ENCODE results near the gene BCOR.

Gene BCOR

DNA sequence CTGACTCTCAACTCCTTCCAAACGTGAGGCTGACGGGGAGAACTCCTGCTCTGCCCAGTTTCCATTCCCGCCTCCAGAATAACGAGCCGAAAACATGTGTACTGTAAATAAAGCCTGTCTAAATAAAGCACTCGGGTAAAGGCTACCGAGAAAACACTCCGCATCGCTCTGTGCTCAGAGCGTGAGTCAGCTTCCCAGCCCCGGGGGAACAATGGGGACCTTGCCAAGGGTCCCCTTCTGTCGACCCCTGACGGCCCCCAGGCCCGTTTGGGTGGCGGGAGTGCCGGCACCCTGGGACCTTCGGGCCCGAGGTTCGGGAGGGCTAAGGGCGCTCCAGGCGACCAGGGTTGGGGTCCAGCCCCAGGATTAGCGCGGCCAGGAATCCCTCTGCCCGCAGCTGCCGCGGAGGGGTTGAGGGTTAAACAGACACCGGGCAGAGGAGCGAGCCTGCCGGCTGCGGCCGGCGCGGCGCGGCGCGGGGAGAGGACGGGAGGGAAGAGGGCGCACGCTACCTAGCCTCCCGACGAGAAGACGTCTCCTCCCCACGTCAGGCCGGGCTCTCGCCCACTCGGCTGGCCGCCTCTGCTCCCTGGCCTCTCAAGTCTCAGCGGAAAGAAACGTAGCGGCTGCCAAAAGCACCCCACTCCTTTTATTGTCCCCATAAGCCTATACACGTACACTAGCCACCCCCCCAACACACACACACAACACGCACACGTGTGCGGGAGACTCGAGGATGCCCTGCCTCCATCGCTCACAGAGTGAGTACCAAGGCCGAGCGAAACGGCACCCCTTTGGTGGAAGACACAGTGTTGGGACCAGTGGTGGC is 85.5 kb downstream of the BCOR start:
- Mint-ChIP-seq H3K4me3 (peak overlapping the region; percentile 86), H3K27me3 (peaks cover 62% of the 10 kb centered on the region), H3K9me3 (no peaks in the 10 kb centered on the region), H3K36me3 (ENCODE audit: low read depth) (no peaks in the 10 kb centered on the region), H3K4me1 (ENCODE audit: low read depth) (peaks cover 43% of the 10 kb centered on the region), H3K27ac (peak overlapping the region; percentile 68)
- intact Hi-C loops (cut with micrococcal nuclease), result loop anchor here (10.0 kb wide), 1 partner anchor 83 kb away; the partner anchor contains the start of gene BCOR

- Mint-ChIP-seq H3K4me3 (no peak overlapping the region), H3K9me3 (no peaks in the 10 kb centered on the region), H3K36me3 (ENCODE audit: low read depth) (no peaks in the 10 kb centered on the region), H3K4me1 (ENCODE audit: low read depth) (peaks cover 47% of the 10 kb centered on the region), H3K27ac (no peak overlapping the region), H3K27me3 (peaks cover 69% of the 10 kb centered on the region)
- intact Hi-C loops (cut with micrococcal nuclease), result loop anchor here (10.0 kb wide), 1 partner anchor 83 kb away; the partner anchor contains the start of gene BCOR
These were observed 86.3 kb downstream of the BCOR start for GRCh38 chrX:40011322-40012038.

GRCh38 chrX:40010550-40011321 is 87.0 kb downstream of the BCOR start:
- intact Hi-C loops (cut with micrococcal nuclease), result loop anchor here (10.0 kb wide), 1 partner anchor 84 kb away; the partner anchor contains the start of gene BCOR
- peaks cover 49% of the 10 kb centered on the region for H3K4me1 Mint-ChIP-seq (ENCODE audit: low read depth)
- no peaks in the 10 kb centered on the region for H3K9me3 Mint-ChIP-seq
- H3K27ac Mint-ChIP-seq, result no peak overlapping the region
- H3K36me3 Mint-ChIP-seq (ENCODE audit: low read depth), result no peaks in the 10 kb centered on the region
- H3K27me3 Mint-ChIP-seq, result peaks cover 74% of the 10 kb centered on the region
- H3K4me3 Mint-ChIP-seq, result no peak overlapping the region

- no peaks in the 10 kb centered on the region for H3K36me3 Mint-ChIP-seq (ENCODE audit: low read depth)
- H3K4me3 Mint-ChIP-seq, result peak overlapping the region; percentile 34
- peaks cover 80% of the 10 kb centered on the region for H3K27me3 Mint-ChIP-seq
- peaks cover 55% of the 10 kb centered on the region for H3K4me1 Mint-ChIP-seq (ENCODE audit: low read depth)
- H3K27ac Mint-ChIP-seq, result no peak overlapping the region
- intact Hi-C loops (cut with micrococcal nuclease), result loop anchor here (10.0 kb wide), 1 partner anchor 85 kb away; the partner anchor contains the start of gene BCOR
- no peaks in the 10 kb centered on the region for H3K9me3 Mint-ChIP-seq
These were observed 87.9 kb downstream of the BCOR start for GRCh38 chrX:40009890-40010289.

- Mint-ChIP-seq H3K9me3 (no peaks in the 10 kb centered on the region), H3K4me3 (peak overlapping the region; percentile 65), H3K27me3 (peaks cover 83% of the 10 kb centered on the region), H3K4me1 (ENCODE audit: low read depth) (peaks cover 55% of the 10 kb centered on the region), H3K36me3 (ENCODE audit: low read depth) (no peaks in the 10 kb centered on the region), H3K27ac (no peak overlapping the region)
- intact Hi-C loops (cut with micrococcal nuclease), result no loop called here
These were observed 88.3 kb downstream of the BCOR start for GRCh38 chrX:40009462-40009851.

GRCh38 chrX:40008791-40009461 is 88.8 kb downstream of the BCOR start:
- Mint-ChIP-seq H3K36me3 (ENCODE audit: low read depth) (no peaks in the 10 kb centered on the region), H3K4me1 (ENCODE audit: low read depth) (peaks cover 55% of the 10 kb centered on the region), H3K27me3 (peaks cover 89% of the 10 kb centered on the region), H3K4me3 (peak overlapping the region; percentile 65), H3K9me3 (no peaks in the 10 kb centered on the region), H3K27ac (no peak overlapping the region)
- intact Hi-C loops (cut with micrococcal nuclease), result no loop called here

GRCh38 chrX:40007756-40008705 is 89.7 kb downstream of the BCOR start:
- Mint-ChIP-seq H3K4me3 (no peak overlapping the region), H3K4me1 (ENCODE audit: low read depth) (peaks cover 51% of the 10 kb centered on the region), H3K36me3 (ENCODE audit: low read depth) (no peaks in the 10 kb centered on the region), H3K27ac (no peak overlapping the region), H3K27me3 (peaks cover 92% of the 10 kb centered on the region), H3K9me3 (no peaks in the 10 kb centered on the region)
- intact Hi-C loops (cut with micrococcal nuclease), result no loop called here

GRCh38 chrX:40007131-40007755 is 90.5 kb downstream of the BCOR start:
- peaks cover 88% of the 10 kb centered on the region for H3K27me3 Mint-ChIP-seq
- H3K9me3 Mint-ChIP-seq, result no peaks in the 10 kb centered on the region
- H3K4me3 Mint-ChIP-seq, result no peak overlapping the region
- H3K36me3 Mint-ChIP-seq (ENCODE audit: low read depth), result no peaks in the 10 kb centered on the region
- H3K4me1 Mint-ChIP-seq (ENCODE audit: low read depth), result peaks cover 48% of the 10 kb centered on the region
- H3K27ac Mint-ChIP-seq, result no peak overlapping the region
- intact Hi-C loops (cut with micrococcal nuclease), result no loop called here

DNA sequence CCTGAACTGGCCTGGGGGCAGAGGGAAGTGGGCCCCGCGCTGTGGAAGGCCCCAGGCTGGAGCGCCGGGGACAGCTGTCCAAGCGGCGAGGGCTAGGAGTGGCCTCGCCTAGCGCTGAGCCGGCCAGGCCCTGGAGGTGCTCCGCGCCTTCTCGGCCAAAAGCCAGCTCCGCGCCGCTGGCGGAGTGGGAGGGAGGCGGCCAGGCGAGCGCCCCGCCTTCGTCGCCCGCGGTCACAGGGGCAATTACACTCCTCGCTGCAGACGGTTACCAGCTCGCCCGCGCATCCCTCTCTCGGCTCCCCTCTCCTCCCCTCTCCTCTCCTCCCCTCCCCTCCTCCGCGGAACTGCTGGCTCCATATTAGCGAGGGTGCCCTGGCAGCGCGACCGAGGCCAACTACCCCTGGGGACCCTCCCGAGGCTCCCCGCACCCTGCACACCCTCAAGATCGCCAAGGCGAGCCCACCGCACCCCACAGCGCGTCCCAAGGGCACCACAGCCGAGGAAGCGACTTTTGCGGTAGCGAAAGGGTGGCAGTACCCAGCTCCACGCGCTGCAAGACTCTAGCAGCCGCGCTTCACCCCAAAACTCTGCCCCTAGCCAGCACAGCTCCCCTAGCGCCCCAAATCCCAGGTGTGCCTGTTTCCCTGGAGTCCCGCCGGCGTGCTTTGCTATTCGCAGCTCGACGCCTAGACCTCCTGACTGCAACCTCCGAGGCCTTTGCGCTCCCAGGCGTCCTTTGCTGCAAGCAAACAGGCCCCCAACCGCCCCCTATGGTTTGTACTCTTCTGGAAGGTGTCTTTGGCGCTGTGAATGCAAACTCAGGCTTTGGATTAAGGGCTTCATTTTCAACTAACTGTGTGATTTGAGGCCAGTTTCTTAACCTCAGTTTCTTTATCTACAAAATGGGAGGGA is 91.4 kb downstream of the BCOR start:
- Mint-ChIP-seq H3K27me3 (peaks cover 79% of the 10 kb centered on the region), H3K4me3 (no peak overlapping the region), H3K9me3 (no peaks in the 10 kb centered on the region), H3K4me1 (ENCODE audit: low read depth) (peaks cover 43% of the 10 kb centered on the region), H3K36me3 (ENCODE audit: low read depth) (no peaks in the 10 kb centered on the region), H3K27ac (no peak overlapping the region)
- intact Hi-C loops (cut with micrococcal nuclease), result no loop called here

GRCh38 chrX:40005292-40006011 is 92.3 kb downstream of the BCOR start:
- intact Hi-C loops (cut with micrococcal nuclease), result no loop called here
- peaks cover 75% of the 10 kb centered on the region for H3K27me3 Mint-ChIP-seq

DNA sequence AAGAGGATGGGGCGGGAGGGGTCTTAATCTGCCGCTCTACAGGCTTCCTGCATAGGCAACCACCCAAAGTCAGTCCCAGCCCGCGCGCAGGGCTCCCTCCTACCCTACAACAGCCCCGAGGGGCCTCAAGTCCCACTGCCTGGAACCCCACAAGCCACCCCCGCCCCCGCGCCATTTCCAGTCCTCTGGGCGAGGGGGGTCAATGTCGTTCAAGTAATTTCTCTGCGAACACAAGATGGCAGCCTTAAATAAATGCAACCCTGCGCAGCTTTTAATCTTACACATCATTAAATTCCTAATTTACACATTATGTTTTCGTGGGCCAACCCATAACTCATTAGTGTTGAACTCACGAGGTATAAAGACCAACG is 92.9 kb downstream of the BCOR start:
- H3K4me1 Mint-ChIP-seq (ENCODE audit: low read depth), result peaks cover 29% of the 10 kb centered on the region
- intact Hi-C loops (cut with micrococcal nuclease), result no loop called here
- no peak overlapping the region for H3K27ac Mint-ChIP-seq
- H3K27me3 Mint-ChIP-seq, result peaks cover 69% of the 10 kb centered on the region
- H3K9me3 Mint-ChIP-seq, result no peaks in the 10 kb centered on the region
- no peak overlapping the region for H3K4me3 Mint-ChIP-seq
- no peaks in the 10 kb centered on the region for H3K36me3 Mint-ChIP-seq (ENCODE audit: low read depth)

More at GRCh38 chrX:40005292-40006011, 92.3 kb downstream of the BCOR start:
- Mint-ChIP-seq H3K4me1 (ENCODE audit: low read depth) (peaks cover 34% of the 10 kb centered on the region), H3K9me3 (no peaks in the 10 kb centered on the region), H3K27ac (no peak overlapping the region), H3K4me3 (peak overlapping the region; percentile 74), H3K36me3 (ENCODE audit: low read depth) (no peaks in the 10 kb centered on the region)
